HepG2 (cell line): ENCODE data around the gene ACADVL. TPM values are rescaled to one million over a fixed set of nuclear protein-coding genes. Genes with fewer than 3 reads are reported as not detected.

Experiments
- ATAC-seq: fragments of 200-7000 bp; cut with Tn5 transposase; 3 replicates; pipeline ENCODE4 v1.9.1; 2020; ENCODE audit warnings: mild to moderate bottlenecking, moderate library complexity
- BruUV-seq: library from RNA; stranded (reverse); fragments of 400-500 nt; replicated peaks from 2 replicates; lab custom pipeline; 2021; lab: Mats Ljungman, UMichigan
- CTCF ChIA-PET: fragments of 300-600 bp; formaldehyde crosslinking; extraction: SDS; loops from one replicate; lab custom pipeline; 2021; ENCODE audit warnings: low total read pairs, inconsistent platforms, low intra/inter-chr PET ratio; lab: Yijun Ruan, JAX
- POLR2A ChIA-PET: fragments of 350-600 bp; sonication (Branson Sonifier 250); formaldehyde crosslinking; loops from one replicate; lab custom pipeline; 2020; ENCODE audit warnings: antibody characterized with exemption, inconsistent platforms; lab: Yijun Ruan, JAX
- DNase-seq: peaks from one replicate; pipeline ENCODE4 v3.0.0-alpha.2; 2015; ENCODE audit warnings: low spot score
- FAIRE-seq: peaks from 3 replicates; lab custom pipeline; 2011; peaks lifted over from hg19 to GRCh38; lab: Jason Lieb, UNC
- H2AFZ ChIP-seq: one replicate; pipeline ENCODE4 v1.6.1; 2011; ENCODE audit warnings: low read length, inconsistent platforms
- H3K27ac ChIP-seq: fragments of 300-600 bp; 3 replicates; pipeline ENCODE4 v1.8.0; 2011; ENCODE audit warnings: mixed run types, mild to moderate bottlenecking, mixed read lengths, low read length, inconsistent platforms; ENCODE audit not compliant: insufficient read depth; ENCODE audit errors: extremely low read length
- H3K27me3 ChIP-seq, 2 experiments: fragments of 200-600 bp in 1 of 2; 2 replicates in 1 of 2; 3 replicates in 1 of 2; pipeline versions ENCODE4 v1.6.0 to v1.8.0; 2011; ENCODE audit warnings: low read length in 2 of 2, mild to moderate bottlenecking in 2 of 2, moderate library complexity in 2 of 2, inconsistent platforms in 1 of 2; ENCODE audit not compliant: insufficient read depth in 2 of 2, control insufficient read depth in 1 of 2
- H3K36me3 ChIP-seq, 2 experiments: fragments of 200-600 bp in 1 of 2; replicated peaks in 1 of 2; 2 replicates in 1 of 2; 3 replicates in 1 of 2; pipeline versions ENCODE4 v1.5.1 to v1.8.0; 2011; ENCODE audit warnings: low read length in 2 of 2, inconsistent platforms in 1 of 2; ENCODE audit not compliant: insufficient read depth in 2 of 2, control insufficient read depth in 1 of 2
- H3K4me1 ChIP-seq: 2 replicates; pipeline ENCODE4 v1.5.1; 2012; ENCODE audit warnings: low read length, inconsistent platforms; ENCODE audit not compliant: insufficient read depth
- H3K4me2 ChIP-seq: 2 replicates; pipeline ENCODE4 v1.6.0; 2011; ENCODE audit warnings: low read depth, low read length, inconsistent platforms
- H3K4me3 ChIP-seq, 3 experiments: fragments of 200-600 bp in 1 of 3; sonication (generic), shearing (Covaris generic) in 1 of 3; replicated peaks in 1 of 3; 2 replicates each; pipeline ENCODE4 v1.5.1; 2011 to 2016; ENCODE audit warnings: low read length in 3 of 3, inconsistent platforms in 2 of 3, low read depth in 2 of 3, mild to moderate bottlenecking in 2 of 3, control low read depth in 1 of 3, mixed read lengths in 1 of 3; ENCODE audit not compliant: insufficient read depth in 1 of 3
- H3K79me2 ChIP-seq: one replicate; pipeline ENCODE4 v1.6.1; 2011; ENCODE audit warnings: low read length, inconsistent platforms; ENCODE audit not compliant: insufficient read depth
- H3K9ac ChIP-seq: 2 replicates; pipeline ENCODE4 v1.6.0; 2011; ENCODE audit warnings: mild to moderate bottlenecking, low read depth, low read length, inconsistent platforms; ENCODE audit not compliant: insufficient read depth
- H3K9me3 ChIP-seq: 2 replicates; pipeline ENCODE4 v1.5.1; 2012; ENCODE audit warnings: mild to moderate bottlenecking, low read length
- H4K20me1 ChIP-seq: 2 replicates; pipeline ENCODE4 v1.6.0; 2011; ENCODE audit warnings: inconsistent platforms, mild to moderate bottlenecking, low read length, moderate library complexity; ENCODE audit not compliant: insufficient read depth
- ADNP ChIP-seq: sonication (generic); formaldehyde crosslinking; IDR thresholded peaks from 2 replicates; pipeline ENCODE4 v1.4.0; 2020; ENCODE audit warnings: missing genetic modification reagents
- HBP1 ChIP-seq: IDR thresholded peaks from 2 replicates; pipeline ENCODE4 v1.6.1; 2016; ENCODE audit warnings: low read depth, control low read depth
- HES4 ChIP-seq: sonication (generic); formaldehyde crosslinking; IDR thresholded peaks from 2 replicates; pipeline ENCODE4 v1.9.0; 2021; ENCODE audit warnings: mild to moderate bottlenecking, missing genetic modification reagents, borderline replicate concordance
- KLF12 ChIP-seq: sonication (generic); formaldehyde crosslinking; IDR thresholded peaks from 2 replicates; pipeline ENCODE4 v1.4.0; 2020; ENCODE audit warnings: missing genetic modification reagents, borderline replicate concordance
- MXI1 ChIP-seq: IDR thresholded peaks from 3 replicates; pipeline ENCODE4 v1.6.1; 2012; ENCODE audit warnings: low read depth, low read length, inconsistent platforms, borderline replicate concordance
- NR2C2 ChIP-seq: sonication (generic); formaldehyde crosslinking; IDR thresholded peaks from 2 replicates; pipeline ENCODE4 v1.4.0; 2020; ENCODE audit warnings: missing genetic modification reagents, mild to moderate bottlenecking, moderate library complexity, borderline replicate concordance
- PLRG1 ChIP-seq: fragments of 450-650 bp; conservative IDR thresholded peaks from 2 replicates; pipeline ENCODE4 v1.6.1; 2016
- TFDP2 ChIP-seq: sonication (generic); formaldehyde crosslinking; IDR thresholded peaks from 2 replicates; pipeline ENCODE4 v1.4.0; 2020; ENCODE audit warnings: missing genetic modification reagents
- ZNF234 ChIP-seq: sonication (generic); formaldehyde crosslinking; conservative IDR thresholded peaks from 2 replicates; pipeline ENCODE4 v1.5.1; 2020; ENCODE audit warnings: mild to moderate bottlenecking, missing genetic modification reagents
- ZNF331 ChIP-seq: sonication (generic); formaldehyde crosslinking; IDR thresholded peaks from 2 replicates; pipeline ENCODE4 v1.4.0; 2020; ENCODE audit warnings: missing genetic modification reagents
- ZNF543 ChIP-seq: sonication (generic); formaldehyde crosslinking; IDR thresholded peaks from 2 replicates; pipeline ENCODE4 v1.4.0; 2020; ENCODE audit warnings: mild to moderate bottlenecking, missing genetic modification reagents
- ZNF597 ChIP-seq: sonication (generic); formaldehyde crosslinking; IDR thresholded peaks from 2 replicates; pipeline ENCODE4 v1.5.0; 2020; ENCODE audit warnings: missing genetic modification reagents
- ZNF598 ChIP-seq: sonication (generic); formaldehyde crosslinking; IDR thresholded peaks from 2 replicates; pipeline ENCODE4 v1.5.1; 2020; ENCODE audit warnings: mild to moderate bottlenecking, missing genetic modification reagents, borderline replicate concordance
- ZNF644 ChIP-seq: IDR thresholded peaks from 2 replicates; pipeline ENCODE4 v1.6.1; 2016; ENCODE audit warnings: low read depth
- ZNF691 ChIP-seq: sonication (generic); formaldehyde crosslinking; IDR thresholded peaks from 2 replicates; pipeline ENCODE4 v1.4.0; 2020; ENCODE audit warnings: missing genetic modification reagents, low read depth, mild to moderate bottlenecking, borderline replicate concordance
- WGBS: methylation state at CpG from one replicate; pipeline ENCODE4 v1.1.6; 2017; ENCODE audit warnings: low lambda C conversion rate; 5-methylcytosine and 5-hydroxymethylcytosine counted together
- in situ Hi-C: cut with HindIII; loops from 2 replicates; pipeline ENCODE4 v1.10.0; 2017; ENCODE audit warnings: low pct_unique_long_range_greater_than_20kb; ENCODE audit not compliant: extremely low pct_ligation_motif_present
- intact Hi-C: fragments of 100-400 bp; cut with micrococcal nuclease; formaldehyde crosslinking; loops from one replicate; pipeline ENCODE4 v1.10.0; 2022; ENCODE audit not compliant: unreplicated experiment
- polyA plus RNA-seq, 8 experiments: library from polyadenylated mRNA; depleted of rRNA in 3 of 8; stranded (reverse) in 7 of 8; unstranded in 1 of 8; fragments of >200 nt; fragmentation: Illumina TruSeq in 4 of 8; extraction: Trizol in 4 of 8; gene quantifications; 2 replicates each; pipeline versions ENCODE4 v1.2.1 to v1.2.3, GENCODE V29; 2011 to 2016; ENCODE audit warnings: low read depth in 4 of 8, missing spikeins in 1 of 8, mixed read lengths in 1 of 8; ENCODE audit not compliant: insufficient read depth in 1 of 8
- total RNA-seq, 5 experiments: library from RNA; depleted of rRNA; stranded (reverse); fragments of >200 nt; fragmentation: Illumina TruSeq; extraction: Trizol; gene quantifications; 2 replicates each; pipeline ENCODE4 v1.2.3, GENCODE V29; 2016; ENCODE audit warnings: low read depth in 1 of 5

The ACADVL gene
- total and polyA plus RNA-seq, 2 of the 13 experiments (the other 11 are each of a cell fraction or from before 2014, with no cell fraction given) = 219 to 412 TPM

- TF ChIP-seq ZNF691 (CRISPR knock-in tag) = peak; percentile 98
- TF ChIP-seq MXI1 = no peak
- no peak for TF ChIP-seq ZNF234 (CRISPR knock-in tag)
- no peak for TF ChIP-seq HES4
- no peak for TF ChIP-seq ZNF598
- no peak for TF ChIP-seq ZNF331 (CRISPR knock-in tag)
- TF ChIP-seq KLF12 = no peak
- TF ChIP-seq TFDP2 = no peak
Measured at GRCh38 chr17:7184647-7185046, 35.1 kb upstream of the ACADVL start (continued).

- in situ Hi-C loops = no loop called here
- ChIA-PET POLR2A (interaction anchor here (1.1 to 4.0 kb wide), 2 partner anchors 9 to 34 kb away, joined by 6 to 24 read pairs; partner anchors contain the start of genes ACADVL and DLG4), CTCF (interaction anchor here (0.8 kb wide), 1 partner anchor 9 kb away, joined by 4 read pairs; no protein-coding TSS in a partner anchor)
- H3K79me2 ChIP-seq = no peaks in the 10 kb centered on the region
- peak overlapping the region; percentile 4; the same call in 1 of the 2 replicates for H3K4me2 ChIP-seq
- H3K27me3 ChIP-seq = no peaks in the 10 kb centered on the region
- intact Hi-C loops = no loop called here
- no peaks in the 10 kb centered on the region for H3K9me3 ChIP-seq
- no peak for FAIRE-seq
- H3K36me3 ChIP-seq = no peaks in the 10 kb centered on the region
- H3K4me3 ChIP-seq = no peak overlapping the region
- peak; percentile 58 for ATAC-seq
- H3K27ac ChIP-seq = no peak overlapping the region
- no peaks in the 10 kb centered on the region for H4K20me1 ChIP-seq
- no peak overlapping the region for H2AFZ ChIP-seq
- no peak overlapping the region for H3K9ac ChIP-seq
- BruUV-seq = no TSS peak
- H3K4me1 ChIP-seq = peaks cover 63% of the 10 kb centered on the region
- peak; percentile 61 for DNase-seq
- 29% methylated on average over 7 of the region's 7 CpGs for WGBS
- TF ChIP-seq PLRG1 = no peak
- 0 out of 2 replicates have a peak, but pooled peaks have one; percentile 42 for TF ChIP-seq ZNF543
- no peak for TF ChIP-seq HBP1 (CRISPR knock-in tag)
- peak; percentile 92 for TF ChIP-seq ADNP
- no peak for TF ChIP-seq ZNF597 (CRISPR knock-in tag)
- TF ChIP-seq NR2C2 (CRISPR knock-in tag) = 0 out of 2 replicates have a peak, but pooled peaks have one; percentile 24
- TF ChIP-seq ZNF644 (CRISPR knock-in tag) = 0 out of 2 replicates have a peak, but pooled peaks have one; percentile 18
Measured at GRCh38 chr17:7186241-7186640, 33.5 kb upstream of the ACADVL start.
